ENCODE data around the gene HAS3.

Gene HAS3

DNA sequence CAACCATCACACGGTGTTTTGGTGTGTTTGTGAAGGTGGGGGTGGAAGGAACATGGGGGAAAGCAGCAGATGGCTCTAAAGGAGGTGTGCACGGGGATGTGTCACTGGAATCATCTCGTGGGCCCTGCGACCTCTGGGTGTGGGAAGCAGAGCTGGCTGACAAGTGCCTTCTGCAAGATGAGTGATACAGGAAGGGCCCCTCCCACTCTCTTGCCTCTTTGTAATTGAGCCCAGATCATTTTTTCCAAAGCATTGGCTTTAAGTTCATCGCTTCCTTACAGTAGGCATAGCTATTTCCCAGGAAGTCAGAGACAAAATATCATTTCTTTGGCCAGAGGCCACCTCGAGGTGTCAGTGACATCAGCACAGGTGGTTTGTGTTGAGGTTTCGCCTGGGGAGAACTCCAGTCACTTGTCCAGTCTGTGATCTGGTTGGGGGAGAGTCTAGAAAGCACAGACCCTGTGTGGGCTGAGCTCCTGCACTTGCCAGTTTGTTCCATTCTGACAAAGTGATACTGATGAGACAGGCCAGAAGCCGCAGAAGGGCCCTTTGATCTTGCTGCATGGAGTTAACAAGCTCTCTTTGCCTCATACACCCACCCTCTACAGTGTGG, 60.9 kb downstream of the HAS3 start:
- TF ChIP-seq, protein P1, sequence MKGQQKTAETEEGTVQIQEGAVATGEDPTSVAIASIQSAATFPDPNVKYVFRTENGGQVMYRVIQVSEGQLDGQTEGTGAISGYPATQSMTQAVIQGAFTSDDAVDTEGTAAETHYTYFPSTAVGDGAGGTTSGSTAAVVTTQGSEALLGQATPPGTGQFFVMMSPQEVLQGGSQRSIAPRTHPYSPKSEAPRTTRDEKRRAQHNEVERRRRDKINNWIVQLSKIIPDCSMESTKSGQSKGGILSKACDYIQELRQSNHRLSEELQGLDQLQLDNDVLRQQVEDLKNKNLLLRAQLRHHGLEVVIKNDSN (IDR thresholded peaks at IDR 0.05), result no peak
- no peak for TF ChIP-seq CREB1 (IDR thresholded peaks at IDR 0.05; ENCODE audit: low read depth)
- no peak for TF ChIP-seq ZBTB7A (IDR thresholded peaks at IDR 0.05; ENCODE audit: low read depth)
- no peak for TF ChIP-seq FOXM1 (IDR thresholded peaks at IDR 0.05; ENCODE audit: borderline replicate concordance, low read depth)
- TF ChIP-seq TCF12 (IDR thresholded peaks at IDR 0.05; ENCODE audit: low read depth), result no peak
- TF ChIP-seq NFIC (IDR thresholded peaks at IDR 0.05), result no peak
- no peak for TF ChIP-seq CEBPB (IDR thresholded peaks at IDR 0.05)
- no peak for TF ChIP-seq EGR1 (IDR thresholded peaks at IDR 0.05)
- no peak for TF ChIP-seq EP300 (IDR thresholded peaks at IDR 0.05; ENCODE audit: borderline replicate concordance)
- no peak for TF ChIP-seq TAF1 (IDR thresholded peaks at IDR 0.05; ENCODE audit: low read depth)
- TF ChIP-seq, protein P2, sequence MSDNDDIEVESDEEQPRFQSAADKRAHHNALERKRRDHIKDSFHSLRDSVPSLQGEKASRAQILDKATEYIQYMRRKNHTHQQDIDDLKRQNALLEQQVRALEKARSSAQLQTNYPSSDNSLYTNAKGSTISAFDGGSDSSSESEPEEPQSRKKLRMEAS (IDR thresholded peaks at IDR 0.05), result no peak
- TF ChIP-seq, protein P3, sequence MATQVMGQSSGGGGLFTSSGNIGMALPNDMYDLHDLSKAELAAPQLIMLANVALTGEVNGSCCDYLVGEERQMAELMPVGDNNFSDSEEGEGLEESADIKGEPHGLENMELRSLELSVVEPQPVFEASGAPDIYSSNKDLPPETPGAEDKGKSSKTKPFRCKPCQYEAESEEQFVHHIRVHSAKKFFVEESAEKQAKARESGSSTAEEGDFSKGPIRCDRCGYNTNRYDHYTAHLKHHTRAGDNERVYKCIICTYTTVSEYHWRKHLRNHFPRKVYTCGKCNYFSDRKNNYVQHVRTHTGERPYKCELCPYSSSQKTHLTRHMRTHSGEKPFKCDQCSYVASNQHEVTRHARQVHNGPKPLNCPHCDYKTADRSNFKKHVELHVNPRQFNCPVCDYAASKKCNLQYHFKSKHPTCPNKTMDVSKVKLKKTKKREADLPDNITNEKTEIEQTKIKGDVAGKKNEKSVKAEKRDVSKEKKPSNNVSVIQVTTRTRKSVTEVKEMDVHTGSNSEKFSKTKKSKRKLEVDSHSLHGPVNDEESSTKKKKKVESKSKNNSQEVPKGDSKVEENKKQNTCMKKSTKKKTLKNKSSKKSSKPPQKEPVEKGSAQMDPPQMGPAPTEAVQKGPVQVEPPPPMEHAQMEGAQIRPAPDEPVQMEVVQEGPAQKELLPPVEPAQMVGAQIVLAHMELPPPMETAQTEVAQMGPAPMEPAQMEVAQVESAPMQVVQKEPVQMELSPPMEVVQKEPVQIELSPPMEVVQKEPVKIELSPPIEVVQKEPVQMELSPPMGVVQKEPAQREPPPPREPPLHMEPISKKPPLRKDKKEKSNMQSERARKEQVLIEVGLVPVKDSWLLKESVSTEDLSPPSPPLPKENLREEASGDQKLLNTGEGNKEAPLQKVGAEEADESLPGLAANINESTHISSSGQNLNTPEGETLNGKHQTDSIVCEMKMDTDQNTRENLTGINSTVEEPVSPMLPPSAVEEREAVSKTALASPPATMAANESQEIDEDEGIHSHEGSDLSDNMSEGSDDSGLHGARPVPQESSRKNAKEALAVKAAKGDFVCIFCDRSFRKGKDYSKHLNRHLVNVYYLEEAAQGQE (IDR thresholded peaks at IDR 0.05; ENCODE audit: low read depth), result no peak
- no peak for TF ChIP-seq RAD21 (IDR thresholded peaks at IDR 0.05; ENCODE audit: low read depth)
- TF ChIP-seq TEAD4 (IDR thresholded peaks at IDR 0.05), result no peak
- no peak for TF ChIP-seq YY1 (IDR thresholded peaks at IDR 0.05; ENCODE audit: low read depth)

DNA sequence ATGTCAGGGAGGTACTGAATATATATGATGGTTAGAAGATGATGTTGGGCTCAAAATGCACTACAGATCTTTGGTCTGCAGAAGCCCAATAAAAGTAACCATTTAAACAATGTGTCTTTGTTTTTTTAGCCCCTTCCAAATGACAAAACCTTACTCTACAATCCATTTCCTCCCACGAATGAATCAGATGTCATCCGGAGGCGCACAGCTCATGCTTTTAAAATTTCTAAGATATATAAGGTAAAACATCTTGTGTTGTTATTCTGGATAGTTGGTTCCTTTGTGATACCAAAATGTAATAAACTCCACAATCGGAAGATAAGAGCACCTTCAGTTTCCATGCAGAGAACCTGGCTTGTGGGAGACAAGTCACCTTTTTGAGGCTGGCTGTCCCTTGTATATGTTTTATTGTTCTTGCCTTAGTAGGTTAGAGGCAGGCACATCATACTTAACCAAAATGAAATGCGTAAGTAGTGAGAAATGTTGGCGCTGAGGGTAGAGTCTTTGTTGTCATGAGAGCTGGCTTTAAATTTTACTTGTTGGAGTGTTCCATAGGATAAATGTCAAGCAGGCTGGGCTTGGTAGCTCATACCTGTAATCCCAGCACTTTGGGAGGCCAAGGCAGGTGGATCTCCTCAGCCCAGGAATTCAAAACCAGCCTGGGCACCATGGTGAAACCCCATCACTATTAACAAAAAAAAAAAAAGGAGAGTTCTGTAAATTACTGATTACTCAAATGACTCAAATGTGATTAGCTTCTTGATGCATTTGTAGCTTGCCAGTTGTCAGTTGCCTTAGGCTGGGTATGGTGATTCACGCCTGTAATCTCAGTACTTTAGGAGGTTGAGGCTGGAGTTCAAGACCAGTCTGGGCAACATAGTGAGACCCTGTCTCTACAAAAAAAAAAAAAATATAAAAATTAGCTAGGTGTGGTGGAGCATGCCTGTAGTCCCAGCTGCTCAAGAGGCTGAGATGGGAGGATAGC, 61.8 kb downstream of the HAS3 start:
- TF ChIP-seq, protein P3 (IDR thresholded peaks at IDR 0.05; ENCODE audit: low read depth), result no peak
- TF ChIP-seq, protein P2 (IDR thresholded peaks at IDR 0.05), result no peak
- no peak for TF ChIP-seq EP300 (IDR thresholded peaks at IDR 0.05; ENCODE audit: borderline replicate concordance)
- no peak for TF ChIP-seq RAD21 (IDR thresholded peaks at IDR 0.05; ENCODE audit: low read depth)
- no peak for TF ChIP-seq TEAD4 (IDR thresholded peaks at IDR 0.05)
- TF ChIP-seq FOXM1 (IDR thresholded peaks at IDR 0.05; ENCODE audit: borderline replicate concordance, low read depth), result no peak
- TF ChIP-seq NFIC (IDR thresholded peaks at IDR 0.05), result no peak
- no peak for TF ChIP-seq EGR1 (IDR thresholded peaks at IDR 0.05)
- no peak for TF ChIP-seq ZBTB7A (IDR thresholded peaks at IDR 0.05; ENCODE audit: low read depth)
- no peak for TF ChIP-seq CREB1 (IDR thresholded peaks at IDR 0.05; ENCODE audit: low read depth)
- TF ChIP-seq, protein P1 (IDR thresholded peaks at IDR 0.05), result no peak
- no peak for TF ChIP-seq YY1 (IDR thresholded peaks at IDR 0.05; ENCODE audit: low read depth)
- TF ChIP-seq TCF12 (IDR thresholded peaks at IDR 0.05; ENCODE audit: low read depth), result no peak
- TF ChIP-seq TAF1 (IDR thresholded peaks at IDR 0.05; ENCODE audit: low read depth), result no peak
